Measurements from ENCODE around the gene CENPC. TPM values are rescaled to one million over a fixed set of nuclear protein-coding genes. Genes with fewer than 3 reads are reported as not detected.
A peak's percentile ranks its signal among the peaks of the same experiment; 100 is the strongest.
"Not testable (repeated sequence)": the region's sequence is repeated elsewhere in the genome, so short reads cannot be mapped to it uniquely, and the experiment has no call there.

The CENPC gene
- total RNA-seq, 2 donors from 2014 or later, result 30.9 to 64.9 TPM

DNA sequence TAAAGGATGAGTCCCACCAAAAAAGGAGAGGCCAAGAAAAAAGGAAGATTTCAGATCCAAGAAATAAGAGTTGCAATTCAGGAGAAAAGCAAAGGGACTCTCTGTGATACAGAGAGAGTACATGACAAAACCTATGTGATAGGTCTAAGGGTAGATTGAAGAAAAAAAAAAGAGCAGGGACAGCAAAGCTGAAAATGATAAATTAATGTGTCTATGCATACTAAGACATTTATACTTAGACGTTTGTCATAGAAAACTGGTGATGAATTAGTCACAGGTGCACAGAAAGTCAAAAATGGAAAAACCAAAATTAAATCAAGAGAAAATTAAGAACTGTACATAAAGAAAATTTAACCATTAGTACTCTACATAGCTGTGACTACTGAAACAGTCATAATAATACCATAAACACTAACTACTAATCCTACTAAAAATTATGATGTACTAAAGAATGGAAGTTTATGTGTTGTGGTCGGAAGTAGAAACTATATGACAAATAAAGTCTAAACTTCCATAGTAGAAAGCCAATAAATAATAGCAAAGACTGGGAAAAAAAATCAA is 9.9 kb downstream of the CENPC start:
- Mint-ChIP-seq H3K27ac (peak overlapping the region; percentile 26), H3K36me3 (ENCODE audit: low read depth) (peaks cover 98% of the 10 kb centered on the region)
- ATAC-seq (replicated peaks), result peak; percentile 34

DNA sequence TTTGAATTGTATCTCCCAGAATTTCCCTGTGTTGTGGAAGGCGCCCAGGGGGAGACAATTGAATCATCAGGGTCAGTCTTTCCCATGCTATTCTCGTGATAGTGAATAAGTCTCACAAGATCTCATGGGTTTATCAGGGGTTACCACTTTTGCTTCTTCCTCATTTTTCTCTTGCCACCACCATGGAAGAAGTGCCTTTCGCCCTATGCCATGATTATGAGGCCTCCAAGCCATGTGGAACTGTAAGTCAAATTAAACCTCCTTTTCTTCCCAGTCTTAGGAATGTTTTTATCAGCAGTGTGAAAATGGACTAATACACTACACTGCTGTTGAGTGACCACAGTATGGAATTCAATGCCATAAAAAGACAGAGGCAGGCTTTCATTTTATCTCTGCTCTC is 12.2 kb downstream of the CENPC start:
- no peaks in the 10 kb centered on the region for H3K27me3 Mint-ChIP-seq
- peaks cover 98% of the 10 kb centered on the region for H3K36me3 Mint-ChIP-seq (ENCODE audit: low read depth)
- no peak overlapping the region for H3K27ac Mint-ChIP-seq
- H3K9me3 Mint-ChIP-seq, result peaks cover 4% of the 10 kb centered on the region
- H3K4me1 Mint-ChIP-seq, result peaks cover 25% of the 10 kb centered on the region
- no peak for ATAC-seq (replicated peaks)
- no peak overlapping the region for H3K4me3 Mint-ChIP-seq

More for the DNA sequence above, 9.9 kb downstream of the CENPC start:
- peaks cover 32% of the 10 kb centered on the region for H3K4me1 Mint-ChIP-seq
- no peaks in the 10 kb centered on the region for H3K27me3 Mint-ChIP-seq
- H3K4me3 Mint-ChIP-seq, result no peak overlapping the region
- H3K9me3 Mint-ChIP-seq, result peaks cover 4% of the 10 kb centered on the region

GRCh38 chr4:67532397-67532796 is 12.9 kb downstream of the CENPC start:
- ATAC-seq (replicated peaks); H3K27me3 Mint-ChIP-seq; H3K4me3 Mint-ChIP-seq; H3K9me3 Mint-ChIP-seq; H3K27ac Mint-ChIP-seq: not testable (repeated sequence)
- Mint-ChIP-seq H3K4me1 (peaks cover 25% of the 10 kb centered on the region), H3K36me3 (ENCODE audit: low read depth) (peaks cover 98% of the 10 kb centered on the region)

GRCh38 chr4:67531379-67531962 is 13.8 kb downstream of the CENPC start:
- Mint-ChIP-seq H3K4me1 (peaks cover 33% of the 10 kb centered on the region), H3K27me3 (no peaks in the 10 kb centered on the region), H3K36me3 (ENCODE audit: low read depth) (peaks cover 99% of the 10 kb centered on the region), H3K4me3 (no peak overlapping the region), H3K9me3 (peaks cover 4% of the 10 kb centered on the region), H3K27ac (no peak overlapping the region)
- ATAC-seq (replicated peaks), result no peak

GRCh38 chr4:67524140-67524539 is 21.2 kb downstream of the CENPC start:
- Mint-ChIP-seq H3K36me3 (ENCODE audit: low read depth) (peaks cover 91% of the 10 kb centered on the region), H3K4me1 (peaks cover 57% of the 10 kb centered on the region), H3K27ac (peak overlapping the region; percentile 86), H3K4me3 (peak overlapping the region; percentile 63)
- not testable (repeated sequence) for H3K27me3 Mint-ChIP-seq; ATAC-seq (replicated peaks); H3K9me3 Mint-ChIP-seq

DNA sequence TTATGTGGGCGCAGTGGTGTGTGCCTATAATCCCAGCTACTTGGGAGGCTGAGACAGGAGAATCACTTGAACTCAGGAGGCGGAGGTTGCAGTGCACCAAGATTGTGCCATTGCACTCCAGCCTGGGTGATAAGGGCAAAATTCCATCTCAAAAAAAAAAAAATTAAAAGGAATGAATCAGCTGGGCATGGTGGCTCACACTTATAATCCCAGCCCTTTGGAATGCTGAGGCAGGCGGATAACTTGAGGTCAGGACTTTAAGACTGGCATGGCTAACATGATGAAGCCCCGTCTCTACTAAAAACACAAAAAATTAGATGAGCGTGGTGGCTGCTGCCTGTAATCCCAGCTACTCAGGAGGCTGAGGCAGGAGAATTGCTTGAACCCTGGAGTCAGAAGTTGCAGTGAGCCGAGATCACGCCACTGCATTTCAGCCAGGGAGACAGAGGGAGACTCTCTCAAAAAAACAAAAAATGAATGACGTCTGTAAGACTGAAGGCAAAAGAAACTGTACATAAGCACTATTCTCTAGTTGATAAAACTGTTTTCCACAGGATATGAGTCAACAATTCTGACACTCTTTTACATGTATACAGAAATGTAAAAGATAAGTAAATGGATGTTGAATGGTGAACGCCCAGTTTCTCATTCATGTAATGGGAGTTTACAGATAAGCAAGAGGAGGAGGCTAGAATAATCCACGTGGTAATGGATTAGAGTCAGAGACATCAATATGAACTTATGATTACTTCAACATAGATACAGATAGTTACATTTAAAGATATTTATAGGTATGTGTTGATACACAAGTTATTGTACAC is 22.2 kb downstream of the CENPC start:
- Mint-ChIP-seq H3K4me3 (peak overlapping the region; percentile 63), H3K27me3 (no peaks in the 10 kb centered on the region), H3K4me1 (peaks cover 57% of the 10 kb centered on the region), H3K9me3 (peaks cover 3% of the 10 kb centered on the region), H3K27ac (peak overlapping the region; percentile 86), H3K36me3 (ENCODE audit: low read depth) (peaks cover 91% of the 10 kb centered on the region)
- ATAC-seq (replicated peaks), result peak; percentile 88

- Mint-ChIP-seq H3K4me3 (peak overlapping the region; percentile 63), H3K4me1 (peaks cover 57% of the 10 kb centered on the region), H3K36me3 (ENCODE audit: low read depth) (peaks cover 85% of the 10 kb centered on the region)
These were observed 23.1 kb downstream of the CENPC start for GRCh38 chr4:67522230-67522629.

GRCh38 chr4:67521506-67521905 is 23.8 kb downstream of the CENPC start:
- Mint-ChIP-seq H3K4me1 (peaks cover 50% of the 10 kb centered on the region), H3K27me3 (no peaks in the 10 kb centered on the region), H3K9me3 (peaks cover 3% of the 10 kb centered on the region), H3K27ac (peak overlapping the region; percentile 86), H3K4me3 (peak overlapping the region; percentile 63), H3K36me3 (ENCODE audit: low read depth) (peaks cover 83% of the 10 kb centered on the region)
- ATAC-seq (replicated peaks), result peak; percentile 67

More at GRCh38 chr4:67522230-67522629, 23.1 kb downstream of the CENPC start:
- H3K27ac Mint-ChIP-seq, result peak overlapping the region; percentile 86
- peaks cover 3% of the 10 kb centered on the region for H3K9me3 Mint-ChIP-seq
- no peaks in the 10 kb centered on the region for H3K27me3 Mint-ChIP-seq
- no peak for ATAC-seq (replicated peaks)

DNA sequence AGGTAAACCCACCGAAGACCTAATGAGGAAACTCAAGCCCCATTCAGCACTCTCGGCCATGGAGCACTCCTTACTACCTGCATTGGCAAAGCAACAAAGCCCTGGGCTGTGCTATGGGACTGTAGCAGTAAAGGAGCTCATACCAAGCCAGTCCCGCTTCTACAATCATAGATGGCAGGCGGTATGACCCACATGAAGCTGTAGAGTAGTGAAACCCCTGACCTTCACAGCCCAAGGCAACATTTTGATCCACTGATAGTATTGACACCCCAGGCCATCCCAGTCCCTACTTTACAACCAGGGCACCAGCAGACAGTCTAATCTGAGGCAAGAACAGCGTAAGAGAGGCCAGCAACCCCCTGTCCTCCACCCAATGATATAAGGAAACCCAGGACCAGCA is 25.2 kb downstream of the CENPC start:
- Mint-ChIP-seq H3K4me3 (peak overlapping the region; percentile 19), H3K27ac (peak overlapping the region; percentile 65), H3K9me3 (no peaks in the 10 kb centered on the region), H3K27me3 (no peaks in the 10 kb centered on the region), H3K4me1 (peaks cover 39% of the 10 kb centered on the region), H3K36me3 (ENCODE audit: low read depth) (peaks cover 85% of the 10 kb centered on the region)
- ATAC-seq (replicated peaks), result no peak

- Mint-ChIP-seq H3K27ac (no peak overlapping the region), H3K4me1 (peaks cover 18% of the 10 kb centered on the region), H3K27me3 (no peaks in the 10 kb centered on the region), H3K36me3 (ENCODE audit: low read depth) (peaks cover 93% of the 10 kb centered on the region), H3K9me3 (no peaks in the 10 kb centered on the region), H3K4me3 (no peak overlapping the region)
- ATAC-seq (replicated peaks), result no peak
These were observed 32.8 kb downstream of the CENPC start for GRCh38 chr4:67512501-67512900.

DNA sequence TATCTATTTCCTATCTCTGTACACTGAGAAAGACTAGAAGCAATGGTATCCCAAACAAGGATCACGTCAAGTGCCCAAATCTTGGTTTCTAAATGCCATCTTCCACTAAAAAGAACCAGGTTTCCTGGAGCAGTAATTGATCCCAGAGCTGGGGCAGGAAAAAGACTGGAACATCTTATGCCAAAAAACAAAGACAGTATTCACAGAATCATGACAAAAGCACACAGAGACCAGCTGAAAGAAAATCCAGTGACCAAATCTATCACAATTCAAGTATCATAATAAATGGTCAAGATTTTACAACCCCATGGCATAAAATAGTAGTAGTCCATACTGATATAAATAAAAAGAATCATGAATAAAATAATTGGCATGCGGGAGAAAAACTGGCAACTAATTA is 44.9 kb downstream of the CENPC start:
- no peak for ATAC-seq (replicated peaks)
- no peaks in the 10 kb centered on the region for H3K27me3 Mint-ChIP-seq
- H3K27ac Mint-ChIP-seq, result no peak overlapping the region
- H3K36me3 Mint-ChIP-seq (ENCODE audit: low read depth), result peaks cover 82% of the 10 kb centered on the region
- no peak overlapping the region for H3K4me3 Mint-ChIP-seq
- H3K4me1 Mint-ChIP-seq, result peaks cover 17% of the 10 kb centered on the region
- H3K9me3 Mint-ChIP-seq, result no peaks in the 10 kb centered on the region

DNA sequence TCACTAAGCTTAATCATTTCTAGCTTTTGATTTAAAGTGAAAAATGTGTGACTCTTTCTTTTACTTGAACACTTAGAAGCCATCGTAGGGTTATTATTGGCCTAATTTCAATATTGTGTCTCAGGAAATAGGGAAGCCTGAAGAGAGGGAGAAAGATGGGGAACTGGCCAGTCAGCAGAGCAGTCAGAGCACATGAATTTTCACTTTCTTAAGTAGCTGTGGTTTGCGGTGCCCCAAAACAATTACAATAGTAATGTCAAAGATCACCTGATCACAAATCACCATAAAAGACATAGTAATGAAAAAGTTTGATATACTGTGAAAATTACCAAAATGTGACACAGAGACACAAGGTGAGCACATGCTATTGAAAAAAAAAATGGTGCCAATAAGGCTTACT is 45.5 kb downstream of the CENPC start:
- no peak for ATAC-seq (replicated peaks)
- Mint-ChIP-seq H3K27me3 (no peaks in the 10 kb centered on the region), H3K27ac (peak overlapping the region; percentile 6), H3K4me1 (peaks cover 20% of the 10 kb centered on the region), H3K36me3 (ENCODE audit: low read depth) (peaks cover 82% of the 10 kb centered on the region), H3K4me3 (no peak overlapping the region), H3K9me3 (no peaks in the 10 kb centered on the region)

- Mint-ChIP-seq H3K27ac (no peak overlapping the region), H3K36me3 (ENCODE audit: low read depth) (peaks cover 89% of the 10 kb centered on the region), H3K27me3 (no peaks in the 10 kb centered on the region), H3K4me3 (no peak overlapping the region), H3K9me3 (peaks cover 7% of the 10 kb centered on the region), H3K4me1 (peaks cover 5% of the 10 kb centered on the region)
- ATAC-seq (replicated peaks), result peak; percentile 93
These were observed 61.3 kb downstream of the CENPC start for GRCh38 chr4:67483868-67484602.

DNA sequence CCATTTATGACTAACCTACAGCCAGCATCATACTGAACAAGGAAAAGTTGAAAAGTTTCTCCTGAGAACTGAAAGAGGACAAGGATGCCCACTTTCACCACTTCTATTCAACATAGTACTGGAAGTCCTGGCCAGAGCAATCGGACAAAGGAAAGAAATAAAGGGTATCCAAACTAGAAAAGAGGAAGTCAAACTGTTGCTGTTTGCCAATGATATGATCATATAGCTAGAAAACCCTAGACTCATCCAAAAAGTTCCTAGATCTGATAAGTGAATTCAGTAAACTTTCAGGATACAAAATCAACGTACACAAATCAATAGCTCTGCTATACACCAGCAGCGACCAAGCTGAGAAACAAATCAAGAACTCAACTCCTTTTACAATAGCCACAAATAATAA is 64.5 kb downstream of the CENPC start:
- Mint-ChIP-seq H3K27ac (no peak overlapping the region), H3K9me3 (peaks cover 18% of the 10 kb centered on the region), H3K36me3 (ENCODE audit: low read depth) (peaks cover 98% of the 10 kb centered on the region), H3K4me3 (no peak overlapping the region), H3K27me3 (no peaks in the 10 kb centered on the region), H3K4me1 (peaks cover 16% of the 10 kb centered on the region)
- ATAC-seq (replicated peaks), result no peak
